GM19452 (cell line): ENCODE results near the gene TNS3.

Experiments used
- ATAC-seq: cut with Tn5 transposase; IDR thresholded peaks from one replicate; pipeline ENCODE4 v1.9.1; 2021; ENCODE audit not compliant: unreplicated experiment

The TNS3 gene

DNA sequence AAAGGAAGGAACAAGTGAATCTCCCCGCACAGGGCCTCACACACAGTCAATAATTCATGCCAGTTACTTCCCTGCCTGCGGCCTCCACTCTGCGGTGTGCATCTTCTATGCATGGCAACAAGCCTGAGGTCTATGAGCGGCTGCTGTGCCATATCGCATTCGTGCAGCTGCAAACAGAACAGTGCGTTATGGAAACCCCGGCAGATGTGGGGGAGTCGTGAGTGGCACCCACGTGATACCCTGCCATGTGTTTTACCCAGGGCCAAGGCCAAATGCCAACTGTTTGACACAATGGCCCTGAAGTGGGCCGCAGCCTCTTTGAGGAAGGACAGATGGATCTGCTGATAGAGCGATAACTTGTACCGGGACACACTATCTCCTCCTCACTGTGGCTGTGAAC is 13.4 kb downstream of the TNS3 start:
- no peak for ATAC-seq

- ATAC-seq, result no peak
Observed at GRCh38 chr7:47568056-47568455, 13.9 kb downstream of the TNS3 start.

- no peak for ATAC-seq
Observed at GRCh38 chr7:47565640-47566250, 16.2 kb downstream of the TNS3 start.

DNA sequence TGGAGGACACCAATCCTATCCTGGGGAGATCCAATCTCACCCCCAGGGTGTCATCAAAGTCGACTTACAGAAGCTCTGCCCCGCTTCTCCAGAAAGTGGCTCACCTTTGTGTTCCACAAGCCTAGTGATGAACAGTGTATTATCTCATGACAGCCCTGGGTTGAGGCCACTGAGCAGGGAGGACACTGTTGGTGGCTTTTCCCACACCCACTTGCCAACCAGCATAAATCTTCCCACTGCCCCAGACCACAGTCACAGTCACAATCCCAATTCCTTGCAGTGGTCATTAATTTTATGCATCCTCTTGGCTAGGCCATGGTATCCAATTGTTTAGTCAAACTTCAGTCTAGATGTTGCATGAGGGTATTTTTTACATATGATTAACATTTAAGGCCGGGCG is 18.4 kb downstream of the TNS3 start:
- no peak for ATAC-seq

GRCh38 chr7:47561715-47562446 is 20.0 kb downstream of the TNS3 start:
- no peak for ATAC-seq

DNA sequence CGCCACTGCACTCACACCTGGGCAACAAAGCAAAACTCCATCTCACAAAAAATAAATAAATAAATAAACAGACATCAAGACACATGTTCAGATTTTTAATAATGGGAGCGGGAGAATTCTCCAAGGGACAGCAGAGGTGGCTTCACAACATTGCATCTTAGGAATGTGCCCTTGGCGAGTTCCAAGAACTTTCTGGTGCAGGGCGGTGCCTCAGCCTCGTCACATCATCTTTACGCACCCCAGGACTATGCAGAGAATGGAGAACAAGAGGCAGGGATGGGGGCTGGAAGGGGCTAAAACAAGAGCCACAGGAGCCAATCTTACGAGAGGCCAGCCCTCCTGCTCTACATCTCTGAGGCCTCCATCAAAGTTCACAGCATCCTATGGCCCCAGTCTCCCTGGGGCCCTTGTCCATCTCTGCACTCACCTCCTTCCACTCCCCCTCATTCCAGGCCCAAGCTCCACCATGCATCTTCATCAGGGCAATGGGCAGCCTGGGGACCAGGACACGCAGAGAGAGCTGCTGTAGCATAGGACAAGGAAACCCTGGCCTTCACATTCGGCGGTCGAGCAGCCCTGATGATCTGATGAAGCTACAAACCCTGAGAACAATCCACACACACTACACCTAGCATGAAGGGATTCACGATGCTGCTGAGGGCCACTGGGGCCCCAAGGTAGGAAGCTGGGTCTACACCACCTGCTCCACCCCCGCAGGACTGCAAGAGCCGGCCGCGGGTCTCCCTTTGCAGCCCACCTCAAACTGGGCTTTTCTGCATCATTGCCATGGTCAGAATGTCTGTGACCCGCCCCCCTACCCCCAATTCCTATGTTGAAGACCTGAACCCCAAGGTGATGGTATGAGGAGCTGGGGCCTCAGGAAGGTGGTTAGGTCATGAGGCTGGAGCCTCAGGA is 22.3 kb downstream of the TNS3 start:
- ATAC-seq, result no peak

DNA sequence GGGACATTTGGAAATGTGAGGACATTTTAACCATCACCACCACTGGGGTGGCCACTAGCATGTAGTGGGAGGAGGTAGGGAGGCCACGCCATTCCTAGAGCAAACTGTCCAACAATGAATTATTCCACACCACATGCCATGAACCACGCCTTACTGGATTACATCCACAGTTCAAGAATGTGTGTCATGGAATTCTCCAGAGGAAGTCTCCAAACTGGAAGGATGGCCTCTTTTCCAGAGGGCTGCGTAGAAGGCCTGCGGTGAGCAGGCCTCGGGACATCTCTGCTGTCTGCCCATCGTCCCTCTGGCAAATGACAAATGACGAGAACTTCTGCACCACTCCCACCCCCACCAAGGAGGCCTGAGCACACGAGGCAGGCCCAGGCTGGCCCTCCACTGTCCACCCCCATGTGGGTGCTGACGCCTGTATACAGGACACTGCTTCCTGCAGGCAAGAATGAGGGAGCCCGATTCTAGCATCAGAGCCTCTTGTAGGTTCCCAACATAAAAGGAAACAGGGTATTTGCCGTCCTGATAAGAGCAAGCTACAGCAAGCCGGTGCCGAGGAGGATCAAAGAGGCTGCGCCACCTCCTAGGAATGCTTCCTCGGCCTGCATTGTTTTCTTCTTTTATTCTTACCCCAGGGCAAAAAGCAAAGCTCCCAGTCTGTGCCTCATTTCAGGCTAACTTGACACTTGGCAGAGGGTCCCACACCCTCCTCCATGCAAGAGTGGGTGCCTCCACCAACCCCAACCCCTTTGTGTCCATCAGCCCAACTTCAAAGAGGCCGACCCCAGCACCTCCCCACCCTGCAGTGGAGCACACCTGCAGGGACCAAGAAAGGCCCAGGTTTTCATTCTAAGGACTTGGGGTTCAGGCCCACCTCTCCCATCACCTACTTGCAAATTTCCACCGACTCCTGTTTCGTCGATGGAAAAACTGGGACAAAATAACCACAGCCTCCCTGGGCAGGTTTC is 23.9 kb downstream of the TNS3 start:
- ATAC-seq, result no peak

DNA sequence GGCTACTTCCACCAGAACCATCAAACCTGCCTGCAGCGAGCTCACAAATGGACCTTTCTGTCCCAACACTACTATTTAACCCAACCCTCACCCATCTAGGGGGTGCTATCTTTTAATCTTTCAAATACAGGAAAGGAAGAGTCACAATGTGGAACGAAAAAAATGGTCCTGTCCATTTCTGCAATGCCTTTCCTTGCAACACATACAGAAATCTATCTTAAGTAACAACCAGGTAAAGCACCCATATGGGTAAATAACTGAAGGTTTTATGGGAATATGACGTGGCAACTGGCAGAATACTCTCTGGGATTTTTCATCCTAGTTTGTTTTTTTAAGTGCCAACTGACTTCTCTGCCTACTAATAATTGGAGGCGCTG is 24.6 kb downstream of the TNS3 start:
- no peak for ATAC-seq

DNA sequence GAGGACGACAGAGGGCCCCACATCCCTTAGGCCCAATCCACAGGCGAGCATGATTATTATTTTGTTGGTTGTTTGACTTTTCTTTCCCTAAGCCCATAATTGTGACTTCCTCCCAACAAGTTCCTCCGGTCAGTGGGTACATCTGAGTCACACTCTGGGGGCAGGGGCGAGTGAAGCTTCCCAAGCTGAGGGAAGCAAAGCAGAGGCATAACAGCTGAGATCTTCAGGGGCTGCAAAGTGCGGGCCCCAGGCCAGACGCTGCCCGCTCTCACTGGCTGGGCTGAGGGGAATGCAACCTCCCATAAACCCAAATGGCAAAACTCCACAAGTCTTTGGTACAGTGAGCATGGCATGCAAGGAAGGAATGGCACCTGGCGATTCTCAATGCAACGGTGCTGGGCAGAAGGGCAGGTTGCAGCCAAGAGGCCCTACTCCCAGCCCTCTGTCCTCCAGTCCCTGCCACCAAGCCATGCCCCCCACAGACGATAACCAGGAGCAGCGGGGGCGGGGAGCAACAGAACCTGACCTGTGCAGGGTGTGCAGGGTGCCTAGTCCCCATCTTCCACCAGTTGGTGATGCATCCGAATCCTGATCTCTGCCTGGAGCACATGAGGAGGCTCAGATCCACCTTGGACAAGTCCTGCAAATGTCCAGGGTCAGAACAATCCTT is 25.3 kb downstream of the TNS3 start:
- no peak for ATAC-seq

DNA sequence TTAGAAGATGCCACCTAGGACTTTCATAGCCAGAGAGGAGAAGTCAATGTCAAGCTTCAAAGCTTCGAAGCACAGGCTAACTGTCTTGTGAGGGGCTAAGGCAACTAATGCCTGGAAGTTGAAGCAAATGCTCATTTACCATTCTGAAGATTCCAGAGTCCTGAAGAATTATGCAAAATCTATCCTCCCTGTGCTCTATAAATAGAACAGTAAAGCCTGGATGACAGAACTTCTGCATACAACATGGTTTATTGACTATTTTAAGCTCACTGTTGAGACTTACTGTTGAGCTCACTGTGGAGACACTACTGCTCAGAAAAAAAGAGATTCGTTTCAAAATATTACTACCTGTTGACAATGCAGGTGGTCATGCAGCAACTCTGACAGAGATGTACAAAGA is 28.6 kb downstream of the TNS3 start:
- ATAC-seq, result no peak

DNA sequence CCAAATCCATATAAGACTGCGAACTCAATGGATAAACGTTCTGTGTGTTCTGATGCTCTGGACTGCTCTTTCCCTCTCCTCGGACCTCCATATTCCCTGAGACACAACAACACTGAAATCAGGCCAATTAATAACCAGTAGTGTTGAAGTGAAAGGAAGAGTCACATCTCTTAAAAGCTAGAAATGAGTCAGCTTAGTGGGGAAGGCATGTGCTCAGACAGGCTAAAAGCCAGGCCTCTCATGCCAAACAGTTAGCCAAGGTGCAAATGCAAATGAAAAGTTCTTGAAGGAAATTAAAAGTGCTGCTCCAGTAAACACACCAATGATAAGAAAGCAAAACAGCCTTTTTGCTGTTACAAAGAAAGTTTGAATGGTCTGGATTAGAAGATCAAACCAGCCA is 29.3 kb downstream of the TNS3 start:
- ATAC-seq, result peak; percentile 98

DNA sequence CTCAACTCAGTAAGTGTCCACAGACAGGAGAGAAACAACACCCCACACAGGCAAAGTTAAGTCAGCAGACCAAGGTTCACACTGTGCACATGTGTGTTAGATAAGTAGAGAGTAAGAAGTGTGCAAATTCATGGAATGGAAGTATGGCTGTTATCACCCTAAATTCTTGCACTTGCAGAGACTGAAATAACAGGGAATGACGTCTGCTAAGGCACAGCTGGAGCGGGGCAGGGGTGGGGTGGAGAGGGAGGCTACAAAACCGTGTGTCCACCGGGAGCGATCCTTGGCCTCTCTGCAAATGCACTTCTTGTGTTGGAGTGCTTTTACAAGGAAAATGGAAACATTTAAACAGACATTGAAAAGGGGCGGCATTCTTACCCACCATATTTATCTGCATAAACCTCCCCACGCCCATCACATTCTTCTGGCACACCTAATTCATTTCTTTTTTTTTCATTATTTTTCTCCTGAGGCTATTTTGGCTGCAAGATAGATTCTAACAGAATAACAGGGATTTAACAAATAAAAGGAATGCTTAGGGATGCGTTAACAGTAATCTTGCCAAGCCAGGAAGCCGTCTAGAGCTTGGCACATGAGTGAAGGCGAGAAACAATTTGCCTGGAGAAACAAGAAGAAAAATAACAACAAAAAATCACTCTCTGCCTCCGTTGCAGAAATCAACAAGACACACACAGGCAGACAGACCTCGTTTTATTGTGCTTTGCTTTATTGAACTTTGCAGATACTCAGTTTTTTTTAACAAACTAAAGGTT is 30.1 kb downstream of the TNS3 start:
- no peak for ATAC-seq

DNA sequence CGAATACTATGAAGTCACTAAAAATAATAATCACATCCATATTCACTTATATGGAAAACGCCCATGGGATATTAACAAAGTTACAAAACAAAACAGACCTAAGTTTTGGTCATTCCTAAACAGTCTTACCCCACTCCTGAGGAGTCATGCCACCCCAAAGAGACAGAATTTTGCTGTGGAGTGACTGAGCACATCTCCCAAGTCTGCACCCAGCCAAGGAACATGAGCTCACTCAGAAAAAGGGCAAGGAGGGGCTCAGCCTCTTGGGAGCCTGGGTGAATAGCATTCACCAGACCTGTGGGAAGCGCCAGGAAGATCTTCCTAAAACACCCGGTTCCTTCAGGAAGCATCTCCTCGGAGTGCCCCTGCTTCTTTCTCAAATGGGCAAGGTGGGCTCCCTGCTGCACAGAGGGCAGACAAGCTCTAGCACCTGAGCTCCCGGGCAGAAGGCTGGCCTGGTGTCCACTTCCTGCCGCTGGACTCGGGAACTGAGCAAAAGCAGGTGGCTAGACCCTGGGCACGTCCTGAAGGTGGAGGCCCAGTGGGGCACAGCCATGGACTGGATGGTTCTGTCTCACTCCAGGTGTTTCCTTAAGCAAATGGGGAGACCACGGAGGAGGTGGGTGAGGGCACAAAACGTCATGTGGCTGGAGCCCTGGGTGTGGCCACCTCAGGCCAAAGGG is 31.0 kb downstream of the TNS3 start:
- no peak for ATAC-seq

DNA sequence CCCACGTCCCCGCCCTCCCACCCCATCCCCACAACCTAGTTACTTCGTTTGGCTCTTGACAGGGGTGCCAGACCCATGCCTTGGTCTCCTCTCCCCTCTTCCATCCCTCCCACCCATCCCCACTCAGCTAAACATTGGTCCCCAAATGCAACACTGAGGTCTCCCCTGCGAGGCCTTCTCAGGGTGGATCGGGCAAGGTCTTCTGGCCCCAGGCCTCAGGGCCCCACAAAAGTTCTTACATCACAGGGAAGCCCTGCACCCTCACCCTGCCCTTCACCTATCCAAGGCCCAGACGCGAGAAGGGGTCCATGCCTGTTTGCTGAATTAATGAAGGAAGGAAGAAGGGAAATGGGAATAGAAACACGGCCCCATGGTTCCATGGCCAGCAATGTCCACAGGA is 32.0 kb downstream of the TNS3 start:
- no peak for ATAC-seq

GRCh38 chr7:47549397-47549796 is 32.5 kb downstream of the TNS3 start:
- no peak for ATAC-seq

- no peak for ATAC-seq
Observed at GRCh38 chr7:47548546-47548945, 33.4 kb downstream of the TNS3 start.

GRCh38 chr7:47546733-47547494 is 35.0 kb downstream of the TNS3 start:
- ATAC-seq, result no peak

- ATAC-seq, result no peak
Observed at GRCh38 chr7:47546171-47546570, 35.7 kb downstream of the TNS3 start.
